ENCODE data around the gene PATE3.

The PATE3 gene

DNA sequence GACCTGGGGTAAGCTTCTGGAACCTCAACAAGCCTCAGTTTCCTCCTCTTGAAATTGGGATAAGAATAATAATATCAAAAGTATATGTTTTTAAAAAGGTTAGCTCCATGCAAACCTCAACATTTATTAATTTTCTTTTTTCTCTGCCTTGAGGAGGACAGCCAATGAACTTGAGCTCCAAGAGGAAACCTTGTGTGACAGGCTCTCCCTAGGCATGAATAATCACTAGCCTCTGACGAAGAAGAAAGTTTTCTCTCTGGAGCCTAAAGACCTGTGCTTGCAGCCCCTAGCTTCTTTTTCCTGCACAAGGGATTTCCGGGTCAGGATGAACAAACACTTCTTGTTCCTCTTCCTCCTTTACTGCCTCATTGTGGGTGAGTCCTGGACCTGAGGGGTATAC, at the start of gene PATE3:
Gene PATE3, plus strand, starts transcription at position 301 of the 400 bp plus-strand sequence. Its CDS starts 25 bp downstream, at position 326.
- Histone ChIP-seq H3K9me3 (ENCODE audit: control insufficient read depth in 2 of 2, low read length in 2 of 2) (no peaks in the 10 kb centered on the region), H3K4me3 (ENCODE audit: low read length in 2 of 2) (no peak within 1 kb of the TSS), H3K27me3 (ENCODE audit: control insufficient read depth in 2 of 2, insufficient read depth in 2 of 2, low read length in 2 of 2) (no peaks in the 10 kb centered on the region), H3K36me3 (ENCODE audit: control insufficient read depth in 2 of 2, insufficient read depth in 2 of 2, low read length in 2 of 2) (no peaks in the 10 kb centered on the region), H3K4me1 (ENCODE audit: control insufficient read depth in 2 of 2, insufficient read depth in 2 of 2, low read length in 2 of 2) (no peaks in the 10 kb centered on the region), H3K27ac (ENCODE audit: low read depth in 2 of 2, low read length in 2 of 2) (no peak within 1 kb of the TSS), H3K9ac (ENCODE audit: low read depth in 1 of 2, low read length in 2 of 2) (no peak within 1 kb of the TSS)

- H3K4me1 ChIP-seq (ENCODE audit: control insufficient read depth in 2 of 2, insufficient read depth in 2 of 2, low read length in 2 of 2), result no peaks in the 10 kb centered on the region
- no peaks in the 10 kb centered on the region for H3K9me3 ChIP-seq (ENCODE audit: control insufficient read depth in 2 of 2, low read length in 2 of 2)
- H3K27me3 ChIP-seq (ENCODE audit: control insufficient read depth in 2 of 2, insufficient read depth in 2 of 2, low read length in 2 of 2), result peaks cover 0 to 3% of the 10 kb centered on the region in 2 donors
- H3K36me3 ChIP-seq (ENCODE audit: control insufficient read depth in 2 of 2, insufficient read depth in 2 of 2, low read length in 2 of 2), result no peaks in the 10 kb centered on the region
- H3K9ac ChIP-seq (ENCODE audit: low read depth in 1 of 2, low read length in 2 of 2), result no peak overlapping the region
- H3K27ac ChIP-seq (ENCODE audit: low read depth in 2 of 2, low read length in 2 of 2), result no peak overlapping the region
- H3K4me3 ChIP-seq (ENCODE audit: low read length in 2 of 2), result no peak overlapping the region
Measured at GRCh38 chr11:125740617-125741016, 47.3 kb upstream of the PATE3 start.

- Histone ChIP-seq H3K27me3 (ENCODE audit: control insufficient read depth in 2 of 2, insufficient read depth in 2 of 2, low read length in 2 of 2) (peaks cover 0 to 3% of the 10 kb centered on the region in 2 donors), H3K9ac (ENCODE audit: low read depth in 1 of 2, low read length in 2 of 2) (no peak overlapping the region), H3K36me3 (ENCODE audit: control insufficient read depth in 2 of 2, insufficient read depth in 2 of 2, low read length in 2 of 2) (no peaks in the 10 kb centered on the region), H3K9me3 (ENCODE audit: control insufficient read depth in 2 of 2, low read length in 2 of 2) (no peaks in the 10 kb centered on the region), H3K4me1 (ENCODE audit: control insufficient read depth in 2 of 2, insufficient read depth in 2 of 2, low read length in 2 of 2) (no peaks in the 10 kb centered on the region), H3K27ac (ENCODE audit: low read depth in 2 of 2, low read length in 2 of 2) (no peak overlapping the region), H3K4me3 (ENCODE audit: low read length in 2 of 2) (no peak overlapping the region)
Measured at GRCh38 chr11:125743681-125744080, 44.2 kb upstream of the PATE3 start.

DNA sequence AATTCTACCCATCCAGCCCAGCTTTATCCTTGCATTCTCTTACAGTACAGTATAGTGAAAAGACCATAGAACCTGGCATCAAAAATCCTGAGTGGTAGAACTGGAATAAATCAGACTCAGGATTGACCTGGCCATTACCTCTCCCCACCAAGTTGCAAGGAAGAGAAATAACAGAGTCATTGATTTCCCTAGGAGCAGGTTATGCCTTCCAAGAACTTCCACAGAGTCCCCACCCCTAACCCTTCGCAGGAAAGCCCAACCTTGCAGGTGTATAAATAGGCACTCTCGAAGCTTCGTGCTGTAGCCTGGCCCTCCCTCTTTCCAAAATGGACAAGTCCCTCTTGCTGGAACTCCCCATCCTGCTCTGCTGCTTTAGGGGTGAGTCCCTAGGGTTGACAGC, 41.9 kb upstream of the PATE3 start, which contains the start of gene PATE1:
Gene PATE1, plus strand, starts transcription at position 301 of the 400 bp plus-strand sequence. Its CDS starts 26 bp downstream, at position 327.
- Histone ChIP-seq H3K36me3 (ENCODE audit: control insufficient read depth in 2 of 2, insufficient read depth in 2 of 2, low read length in 2 of 2) (no peaks in the 10 kb centered on the region), H3K4me1 (ENCODE audit: control insufficient read depth in 2 of 2, insufficient read depth in 2 of 2, low read length in 2 of 2) (no peaks in the 10 kb centered on the region), H3K27me3 (ENCODE audit: control insufficient read depth in 2 of 2, insufficient read depth in 2 of 2, low read length in 2 of 2) (peaks cover 0 to 3% of the 10 kb centered on the region in 2 donors), H3K9ac (ENCODE audit: low read depth in 1 of 2, low read length in 2 of 2) (no peak within 1 kb of the TSS), H3K9me3 (ENCODE audit: control insufficient read depth in 2 of 2, low read length in 2 of 2) (no peaks in the 10 kb centered on the region), H3K4me3 (ENCODE audit: low read length in 2 of 2) (no peak within 1 kb of the TSS), H3K27ac (ENCODE audit: low read depth in 2 of 2, low read length in 2 of 2) (no peak within 1 kb of the TSS)

DNA sequence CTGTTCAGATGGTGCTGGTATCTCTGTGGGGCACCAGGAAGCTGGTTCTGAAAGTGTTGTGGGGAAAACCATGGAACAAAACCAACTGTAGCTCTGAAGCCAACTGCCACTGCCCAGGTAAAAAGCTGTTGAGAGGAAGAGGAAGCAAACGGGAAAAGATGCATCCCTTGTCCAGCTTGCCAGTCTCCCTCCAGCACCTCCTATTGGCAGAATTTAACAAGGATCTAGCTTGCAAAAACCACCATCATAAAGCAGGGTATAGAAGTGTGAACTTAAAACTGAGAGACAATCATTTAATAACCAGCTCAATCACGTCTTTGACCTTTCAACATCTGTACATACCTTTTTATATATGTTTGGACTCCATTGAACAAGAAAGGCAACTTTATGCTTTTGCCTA, 37.3 kb upstream of the PATE3 start:
- Histone ChIP-seq H3K4me1 (ENCODE audit: control insufficient read depth in 2 of 2, insufficient read depth in 2 of 2, low read length in 2 of 2) (no peaks in the 10 kb centered on the region), H3K9ac (ENCODE audit: low read depth in 1 of 2, low read length in 2 of 2) (no peak overlapping the region), H3K9me3 (ENCODE audit: control insufficient read depth in 2 of 2, low read length in 2 of 2) (no peaks in the 10 kb centered on the region), H3K27ac (ENCODE audit: low read depth in 2 of 2, low read length in 2 of 2) (no peak overlapping the region), H3K36me3 (ENCODE audit: control insufficient read depth in 2 of 2, insufficient read depth in 2 of 2, low read length in 2 of 2) (no peaks in the 10 kb centered on the region), H3K27me3 (ENCODE audit: control insufficient read depth in 2 of 2, insufficient read depth in 2 of 2, low read length in 2 of 2) (no peaks in the 10 kb centered on the region), H3K4me3 (ENCODE audit: low read length in 2 of 2) (no peak overlapping the region)

DNA sequence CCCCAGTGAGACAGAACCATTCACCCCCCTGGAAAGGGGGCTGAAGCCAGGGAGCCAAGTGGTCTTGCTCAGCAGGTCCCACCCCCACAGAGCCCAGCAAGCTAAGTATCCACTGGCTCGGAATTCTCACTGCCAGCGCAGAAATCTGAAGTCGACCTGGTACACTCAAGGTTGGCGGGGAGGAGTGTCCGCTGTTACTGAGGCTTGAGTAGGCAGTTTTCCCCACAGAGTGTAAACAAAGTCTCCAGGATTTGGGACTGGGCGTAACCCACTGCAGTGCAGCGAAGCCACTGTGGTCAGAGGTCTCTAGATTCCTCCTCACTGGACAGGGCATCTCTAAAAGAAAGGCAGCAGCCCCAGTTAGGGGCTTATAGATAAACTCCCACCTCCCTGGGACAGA, 31.9 kb upstream of the PATE3 start:
- no peaks in the 10 kb centered on the region for H3K9me3 ChIP-seq (ENCODE audit: control insufficient read depth in 2 of 2, low read length in 2 of 2)
- H3K9ac ChIP-seq (ENCODE audit: low read depth in 1 of 2, low read length in 2 of 2), result no peak overlapping the region
- no peak overlapping the region for H3K27ac ChIP-seq (ENCODE audit: low read depth in 2 of 2, low read length in 2 of 2)
- no peaks in the 10 kb centered on the region for H3K27me3 ChIP-seq (ENCODE audit: control insufficient read depth in 2 of 2, insufficient read depth in 2 of 2, low read length in 2 of 2)
- H3K4me1 ChIP-seq (ENCODE audit: control insufficient read depth in 2 of 2, insufficient read depth in 2 of 2, low read length in 2 of 2), result no peaks in the 10 kb centered on the region
- no peak overlapping the region for H3K4me3 ChIP-seq (ENCODE audit: low read length in 2 of 2)
- no peaks in the 10 kb centered on the region for H3K36me3 ChIP-seq (ENCODE audit: control insufficient read depth in 2 of 2, insufficient read depth in 2 of 2, low read length in 2 of 2)

DNA sequence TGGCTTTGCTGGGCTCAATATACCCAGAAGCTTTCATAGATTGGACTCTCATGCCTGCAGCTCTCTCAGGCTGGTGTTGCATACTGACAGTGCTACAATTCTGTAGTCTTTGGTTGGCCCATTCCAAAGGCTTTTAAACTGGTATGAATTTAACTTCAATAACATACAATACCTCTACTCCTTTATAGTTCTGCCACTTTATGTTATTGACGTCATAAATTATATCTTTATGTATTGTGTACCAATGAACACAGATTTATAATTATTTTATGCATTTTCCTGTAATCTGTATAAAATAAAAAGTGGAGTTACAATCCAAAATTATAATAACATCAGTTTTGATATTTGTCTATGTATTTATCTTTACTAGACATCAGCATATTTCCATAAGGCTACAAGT, 25.5 kb upstream of the PATE3 start:
- Histone ChIP-seq H3K4me1 (ENCODE audit: control insufficient read depth in 2 of 2, insufficient read depth in 2 of 2, low read length in 2 of 2) (no peaks in the 10 kb centered on the region), H3K9ac (ENCODE audit: low read depth in 1 of 2, low read length in 2 of 2) (no peak overlapping the region), H3K27ac (ENCODE audit: low read depth in 2 of 2, low read length in 2 of 2) (no peak overlapping the region), H3K4me3 (ENCODE audit: low read length in 2 of 2) (no peak overlapping the region), H3K27me3 (ENCODE audit: control insufficient read depth in 2 of 2, insufficient read depth in 2 of 2, low read length in 2 of 2) (no peaks in the 10 kb centered on the region), H3K9me3 (ENCODE audit: control insufficient read depth in 2 of 2, low read length in 2 of 2) (no peaks in the 10 kb centered on the region), H3K36me3 (ENCODE audit: control insufficient read depth in 2 of 2, insufficient read depth in 2 of 2, low read length in 2 of 2) (no peaks in the 10 kb centered on the region)

- no peaks in the 10 kb centered on the region for H3K27me3 ChIP-seq (ENCODE audit: control insufficient read depth in 2 of 2, insufficient read depth in 2 of 2, low read length in 2 of 2)
Measured at GRCh38 chr11:125763483-125763882, 24.4 kb upstream of the PATE3 start.

DNA sequence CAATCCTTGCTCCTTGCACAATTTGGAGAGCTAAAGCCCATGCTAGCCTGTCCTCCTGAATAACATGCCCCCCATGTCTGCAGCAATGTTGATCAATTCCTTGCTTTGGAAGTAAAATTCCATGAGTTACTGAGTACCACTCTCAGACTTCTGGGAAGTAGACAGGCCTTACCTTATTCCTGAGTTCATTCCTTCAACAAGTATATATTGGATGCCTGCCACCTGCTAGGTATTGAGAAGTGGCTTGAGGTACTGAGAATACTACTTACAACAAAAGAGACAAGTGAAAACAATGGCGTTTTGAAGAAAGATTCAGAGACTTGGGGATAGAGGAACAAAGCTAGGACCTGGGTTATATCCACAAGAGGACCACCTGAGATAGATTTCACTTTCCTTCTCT, 21.7 kb upstream of the PATE3 start:
- no peaks in the 10 kb centered on the region for H3K27me3 ChIP-seq (ENCODE audit: control insufficient read depth in 2 of 2, insufficient read depth in 2 of 2, low read length in 2 of 2)
- H3K9ac ChIP-seq (ENCODE audit: low read depth in 1 of 2, low read length in 2 of 2), result no peak overlapping the region
- H3K4me1 ChIP-seq (ENCODE audit: control insufficient read depth in 2 of 2, insufficient read depth in 2 of 2, low read length in 2 of 2), result no peaks in the 10 kb centered on the region
- no peaks in the 10 kb centered on the region for H3K36me3 ChIP-seq (ENCODE audit: control insufficient read depth in 2 of 2, insufficient read depth in 2 of 2, low read length in 2 of 2)
- H3K9me3 ChIP-seq (ENCODE audit: control insufficient read depth in 2 of 2, low read length in 2 of 2), result no peaks in the 10 kb centered on the region
- H3K4me3 ChIP-seq (ENCODE audit: low read length in 2 of 2), result no peak overlapping the region
- H3K27ac ChIP-seq (ENCODE audit: low read depth in 2 of 2, low read length in 2 of 2), result no peak overlapping the region

More at GRCh38 chr11:125763483-125763882, 24.4 kb upstream of the PATE3 start:
- Histone ChIP-seq H3K27ac (ENCODE audit: low read depth in 2 of 2, low read length in 2 of 2) (no peak overlapping the region), H3K9me3 (ENCODE audit: control insufficient read depth in 2 of 2, low read length in 2 of 2) (no peaks in the 10 kb centered on the region), H3K36me3 (ENCODE audit: control insufficient read depth in 2 of 2, insufficient read depth in 2 of 2, low read length in 2 of 2) (no peaks in the 10 kb centered on the region), H3K4me3 (ENCODE audit: low read length in 2 of 2) (no peak overlapping the region), H3K4me1 (ENCODE audit: control insufficient read depth in 2 of 2, insufficient read depth in 2 of 2, low read length in 2 of 2) (no peaks in the 10 kb centered on the region), H3K9ac (ENCODE audit: low read depth in 1 of 2, low read length in 2 of 2) (no peak overlapping the region)

DNA sequence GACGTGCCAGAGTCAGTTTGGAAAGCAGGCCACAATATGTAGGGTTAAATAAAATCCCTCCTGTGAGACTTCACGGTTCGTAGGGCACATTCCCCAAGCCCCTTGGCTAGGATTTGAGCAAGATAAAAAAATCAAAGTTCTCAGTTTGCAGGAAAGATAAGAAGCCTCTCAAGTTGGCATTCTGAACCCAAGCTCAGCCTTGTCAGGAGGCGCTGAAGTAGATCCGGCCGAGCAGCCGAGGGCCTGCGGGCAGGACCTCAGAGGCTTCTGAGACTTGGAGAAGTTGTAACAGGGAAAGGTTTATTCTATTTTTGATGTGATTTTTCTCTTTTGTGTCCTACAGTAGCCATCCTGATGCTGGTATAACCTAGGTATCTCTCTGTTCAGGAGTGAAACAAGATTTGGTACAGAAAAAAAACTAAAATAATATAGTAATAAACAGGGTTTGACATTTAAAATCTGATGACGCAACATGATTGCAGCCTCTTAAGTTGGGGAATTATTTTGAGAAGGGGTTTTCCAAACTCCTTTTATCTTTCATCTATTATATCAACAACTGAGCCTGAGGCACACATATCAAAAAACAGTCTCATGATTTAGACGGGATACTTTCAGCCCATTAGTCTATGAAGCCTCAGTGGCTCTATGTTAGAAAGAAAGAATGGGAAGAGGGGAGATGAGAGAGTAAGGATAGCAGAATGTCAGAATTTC, 19.4 kb upstream of the PATE3 start:
- H3K27ac ChIP-seq (ENCODE audit: low read depth in 2 of 2, low read length in 2 of 2), result no peak overlapping the region
- no peaks in the 10 kb centered on the region for H3K4me1 ChIP-seq (ENCODE audit: control insufficient read depth in 2 of 2, insufficient read depth in 2 of 2, low read length in 2 of 2)
- H3K9ac ChIP-seq (ENCODE audit: low read depth in 1 of 2, low read length in 2 of 2), result no peak overlapping the region
- H3K36me3 ChIP-seq (ENCODE audit: control insufficient read depth in 2 of 2, insufficient read depth in 2 of 2, low read length in 2 of 2), result no peaks in the 10 kb centered on the region
- no peak overlapping the region for H3K4me3 ChIP-seq (ENCODE audit: low read length in 2 of 2)
- H3K9me3 ChIP-seq (ENCODE audit: control insufficient read depth in 2 of 2, low read length in 2 of 2), result no peaks in the 10 kb centered on the region
- no peaks in the 10 kb centered on the region for H3K27me3 ChIP-seq (ENCODE audit: control insufficient read depth in 2 of 2, insufficient read depth in 2 of 2, low read length in 2 of 2)

Data from mucosa of rectum (tissue), 2 donors.